HuH-7 (cell line): ENCODE measurements around the gene SFT2D2.
A peak's percentile ranks its signal among the peaks of the same experiment; 100 is the strongest.
"Not testable (repeated sequence)": the region's sequence is repeated elsewhere in the genome, so short reads cannot be mapped to it uniquely, and the experiment has no call there.

Experiments used
- DNase-seq: peaks from one replicate; pipeline ENCODE4 v3.0.0; 2011; ENCODE audit warnings: low spot score

SFT2D2 gene

GRCh38 chr1:168225476-168226190 lies at the start of gene SFT2D2:
SFT2D2 (plus strand) TSS chr1:168226004; CDS start chr1:168226080, 76 bp downstream.
- DNase-seq = peak; percentile 93

GRCh38 chr1:168178227-168178637 lies 47.6 kb upstream of the SFT2D2 start:
- no peak for DNase-seq

GRCh38 chr1:168178638-168179437 lies 47.0 kb upstream of the SFT2D2 start, which contains the start of gene TIPRL:
TIPRL (plus strand) TSS chr1:168178962; CDS start chr1:168179078, 116 bp downstream.
- peak; percentile 77 for DNase-seq

- DNase-seq = no peak
Measured at GRCh38 chr1:168179438-168180147, 46.2 kb upstream of the SFT2D2 start.

- DNase-seq = no peak
Measured at GRCh38 chr1:168180148-168180524, 45.7 kb upstream of the SFT2D2 start.

GRCh38 chr1:168181063-168181720 lies 44.6 kb upstream of the SFT2D2 start:
- not testable (repeated sequence) for DNase-seq

GRCh38 chr1:168187177-168187576 lies 38.6 kb upstream of the SFT2D2 start:
- no peak for DNase-seq

GRCh38 chr1:168190403-168190802 lies 35.4 kb upstream of the SFT2D2 start:
- no peak for DNase-seq

GRCh38 chr1:168195199-168196135 lies 30.3 kb upstream of the SFT2D2 start:
- DNase-seq = no peak

GRCh38 chr1:168199056-168199455 lies 26.7 kb upstream of the SFT2D2 start:
- no peak for DNase-seq

GRCh38 chr1:168202941-168203654 lies 22.7 kb upstream of the SFT2D2 start:
- peak; percentile 61 for DNase-seq

- no peak for DNase-seq
Measured at GRCh38 chr1:168206111-168206510, 19.7 kb upstream of the SFT2D2 start.

- DNase-seq = not testable (repeated sequence)
Measured at GRCh38 chr1:168207673-168208072, 18.1 kb upstream of the SFT2D2 start.

GRCh38 chr1:168210312-168210711 lies 15.5 kb upstream of the SFT2D2 start:
- DNase-seq = no peak

- DNase-seq = no peak
Measured at GRCh38 chr1:168213349-168213748, 12.5 kb upstream of the SFT2D2 start.

GRCh38 chr1:168216171-168216570 lies 9.6 kb upstream of the SFT2D2 start:
- DNase-seq = no peak

GRCh38 chr1:168217664-168218063 lies 8.1 kb upstream of the SFT2D2 start:
- DNase-seq = no peak

GRCh38 chr1:168218658-168219057 lies 7.1 kb upstream of the SFT2D2 start:
- DNase-seq = no peak

GRCh38 chr1:168220470-168220871 lies 5.3 kb upstream of the SFT2D2 start:
- no peak for DNase-seq

- DNase-seq = no peak
Measured at GRCh38 chr1:168221275-168221674, 4.5 kb upstream of the SFT2D2 start.
